HG03097 (cell line): ENCODE results near the gene DOCK6.
"Not testable (repeated sequence)": the region's sequence is repeated elsewhere in the genome, so short reads cannot be mapped to it uniquely, and the experiment has no call there.

ENCODE experiments used
- ATAC-seq: cut with Tn5 transposase; IDR thresholded peaks from one replicate; pipeline ENCODE4 v1.9.1; 2021; ENCODE audit not compliant: unreplicated experiment, low FRiP score

DOCK6 gene

GRCh38 chr19:11176466-11177193 lies 85.7 kb downstream of the DOCK6 start:
- ATAC-seq = no peak

DNA sequence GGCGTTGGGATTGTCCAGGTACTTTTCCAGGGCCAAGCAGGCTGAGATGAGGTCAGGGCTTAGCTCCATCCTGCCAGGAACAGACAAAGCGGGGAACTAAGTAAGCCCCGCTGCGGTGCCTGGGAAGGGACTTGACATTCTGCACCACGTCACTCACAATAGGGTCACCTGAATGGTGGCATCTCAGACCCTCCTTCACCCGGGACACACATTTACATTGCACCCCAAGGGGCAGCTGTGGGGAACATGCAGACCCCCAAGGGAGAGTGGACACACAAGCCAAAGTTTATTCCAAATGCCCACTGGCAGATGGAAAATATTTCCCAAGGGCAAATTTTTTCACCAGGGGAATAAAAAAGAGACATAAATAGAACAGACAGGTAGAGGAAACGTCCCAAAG lies 86.4 kb downstream of the DOCK6 start:
- ATAC-seq = no peak

- no peak for ATAC-seq
These were observed 88.0 kb downstream of the DOCK6 start for GRCh38 chr19:11174336-11174735.

DNA sequence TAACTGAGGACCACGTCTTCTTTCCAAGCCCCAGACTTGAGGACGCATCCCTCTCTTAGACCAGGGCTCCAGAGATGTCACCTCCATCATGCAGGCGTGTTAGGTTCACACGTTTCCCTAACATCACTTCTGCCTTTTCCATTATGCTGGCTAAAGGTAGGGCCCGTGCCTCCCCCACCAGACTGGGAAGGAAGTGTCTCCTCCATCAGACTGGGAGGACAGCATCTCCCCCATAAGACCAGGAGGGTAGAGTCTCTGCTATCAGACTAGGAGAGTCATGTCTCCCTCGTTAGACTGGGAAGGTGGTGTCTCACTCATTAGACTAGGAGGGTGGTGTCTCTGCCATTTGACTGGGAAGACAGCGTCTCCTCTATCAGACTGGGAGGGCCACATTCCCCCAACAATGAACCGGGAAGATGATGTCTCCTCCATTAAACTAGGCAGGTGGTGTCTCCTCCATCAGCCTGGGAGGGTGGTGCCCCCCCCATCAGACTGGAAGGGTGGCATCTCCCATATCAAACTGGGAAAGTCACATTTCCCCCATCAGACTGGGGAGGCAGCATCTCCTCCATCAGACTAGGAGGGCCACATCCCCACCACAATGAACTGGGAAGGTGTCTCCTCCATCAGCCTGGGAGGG lies 88.7 kb downstream of the DOCK6 start:
- no peak for ATAC-seq

DNA sequence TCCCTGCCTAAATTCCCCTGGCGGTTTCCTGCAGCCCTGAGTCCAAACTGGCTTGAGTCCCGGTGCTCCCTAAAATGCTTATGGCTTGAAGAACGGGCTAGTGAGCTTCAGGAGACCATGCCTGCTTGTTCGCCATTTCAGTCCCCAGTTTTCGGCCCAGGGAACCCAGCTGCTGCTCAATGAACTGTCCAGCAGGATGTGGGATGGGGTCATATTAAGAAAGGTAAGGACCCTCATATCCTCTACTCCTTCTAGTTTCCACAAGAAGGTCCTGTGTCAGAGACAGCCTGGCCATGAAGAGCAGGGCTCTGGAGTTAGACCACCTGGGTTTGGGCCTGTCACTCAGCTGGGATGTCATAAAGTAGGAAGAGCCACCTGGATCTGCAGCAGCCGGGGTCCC lies 89.7 kb downstream of the DOCK6 start:
- no peak for ATAC-seq

DNA sequence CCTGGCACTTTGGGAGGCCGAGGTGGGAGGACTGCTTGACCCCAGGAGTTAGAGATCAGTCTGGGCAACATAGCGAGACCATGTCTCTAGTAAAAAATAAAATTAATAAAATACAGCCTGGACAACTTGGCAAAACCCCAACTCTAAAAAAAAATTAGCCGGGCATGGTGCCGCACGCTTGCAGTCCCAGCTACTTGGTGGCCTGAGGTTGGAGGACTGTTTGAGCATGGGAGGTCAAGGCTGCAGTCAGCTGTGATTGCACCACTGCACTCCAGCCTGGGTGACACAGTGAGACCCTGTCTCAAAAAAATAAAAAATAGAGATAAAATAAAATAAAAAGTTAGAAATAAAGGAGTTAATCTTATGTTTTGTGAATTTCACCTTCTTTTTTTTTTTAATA lies 91.2 kb downstream of the DOCK6 start:
- ATAC-seq = no peak

GRCh38 chr19:11169896-11170678 lies 92.2 kb downstream of the DOCK6 start:
- ATAC-seq = no peak

GRCh38 chr19:11168568-11168967 lies 93.8 kb downstream of the DOCK6 start:
- ATAC-seq = no peak

- no peak for ATAC-seq
These were observed 95.8 kb downstream of the DOCK6 start for GRCh38 chr19:11166281-11167142.

DNA sequence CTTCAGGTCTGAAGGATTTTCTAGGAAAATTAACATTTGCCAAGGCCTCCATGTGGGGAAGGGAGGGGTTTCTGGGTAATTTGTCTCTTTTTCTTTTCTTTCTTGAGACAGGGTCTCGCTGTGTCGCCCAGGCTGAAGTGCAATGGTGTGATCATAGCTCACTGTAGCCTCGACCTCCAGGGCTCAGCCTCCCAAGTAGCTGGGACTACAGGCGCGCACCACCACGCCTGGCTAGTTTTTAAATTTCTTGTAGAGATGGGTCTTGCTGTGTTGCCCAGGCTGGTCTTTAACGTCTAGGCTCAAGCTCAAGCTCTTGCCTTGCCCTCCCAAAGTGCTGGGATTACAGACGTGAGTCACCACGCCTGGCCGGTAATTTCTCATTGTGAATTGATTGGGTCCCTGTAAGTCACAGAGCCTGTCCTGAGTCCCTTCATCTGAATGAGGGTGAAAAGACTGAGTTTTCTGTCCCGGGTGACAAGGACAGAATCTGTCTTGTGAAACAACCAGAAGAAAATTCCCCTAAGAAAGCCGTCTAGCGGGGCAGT lies 96.8 kb downstream of the DOCK6 start:
- no peak for ATAC-seq

- ATAC-seq = no peak
These were observed 97.4 kb downstream of the DOCK6 start for GRCh38 chr19:11164879-11165406.

DNA sequence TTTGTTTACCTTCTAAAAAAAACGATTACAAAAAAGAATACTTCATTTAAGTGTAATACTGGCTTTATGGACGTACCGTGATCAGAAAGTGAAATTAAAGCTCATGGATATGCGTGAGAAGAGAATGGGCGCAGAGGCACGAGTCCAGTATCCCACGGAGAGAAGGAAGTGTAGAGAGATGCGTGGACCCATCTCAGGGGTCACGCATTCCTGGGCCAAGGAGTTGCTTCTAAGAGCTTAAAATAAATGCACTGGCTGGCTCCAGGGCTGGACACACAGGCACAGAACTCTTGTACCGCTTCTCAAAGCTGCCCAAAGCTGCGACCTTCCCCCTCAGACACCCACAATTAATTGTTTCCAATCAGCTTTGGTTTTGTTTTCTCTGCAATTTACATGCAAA lies 98.0 kb downstream of the DOCK6 start:
- ATAC-seq = no peak

DNA sequence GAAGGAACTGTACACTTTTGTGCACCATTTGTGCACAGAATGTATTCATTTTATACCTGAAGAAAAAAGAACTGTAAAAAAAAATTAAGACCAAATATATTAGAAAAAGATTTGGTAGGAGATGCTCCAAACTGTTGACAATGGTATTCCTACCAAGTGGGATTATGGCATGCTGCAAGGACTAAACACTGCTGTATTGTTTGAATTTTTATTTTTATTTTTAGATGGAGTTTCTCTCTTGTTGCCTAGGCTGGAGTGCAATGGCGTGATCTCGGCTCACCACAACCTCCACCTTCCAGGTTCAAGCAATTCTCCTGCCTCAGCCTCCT lies 101.9 kb downstream of the DOCK6 start:
- ATAC-seq = not testable (repeated sequence)

GRCh38 chr19:11159598-11160439 lies 102.5 kb downstream of the DOCK6 start:
- ATAC-seq = no peak

DNA sequence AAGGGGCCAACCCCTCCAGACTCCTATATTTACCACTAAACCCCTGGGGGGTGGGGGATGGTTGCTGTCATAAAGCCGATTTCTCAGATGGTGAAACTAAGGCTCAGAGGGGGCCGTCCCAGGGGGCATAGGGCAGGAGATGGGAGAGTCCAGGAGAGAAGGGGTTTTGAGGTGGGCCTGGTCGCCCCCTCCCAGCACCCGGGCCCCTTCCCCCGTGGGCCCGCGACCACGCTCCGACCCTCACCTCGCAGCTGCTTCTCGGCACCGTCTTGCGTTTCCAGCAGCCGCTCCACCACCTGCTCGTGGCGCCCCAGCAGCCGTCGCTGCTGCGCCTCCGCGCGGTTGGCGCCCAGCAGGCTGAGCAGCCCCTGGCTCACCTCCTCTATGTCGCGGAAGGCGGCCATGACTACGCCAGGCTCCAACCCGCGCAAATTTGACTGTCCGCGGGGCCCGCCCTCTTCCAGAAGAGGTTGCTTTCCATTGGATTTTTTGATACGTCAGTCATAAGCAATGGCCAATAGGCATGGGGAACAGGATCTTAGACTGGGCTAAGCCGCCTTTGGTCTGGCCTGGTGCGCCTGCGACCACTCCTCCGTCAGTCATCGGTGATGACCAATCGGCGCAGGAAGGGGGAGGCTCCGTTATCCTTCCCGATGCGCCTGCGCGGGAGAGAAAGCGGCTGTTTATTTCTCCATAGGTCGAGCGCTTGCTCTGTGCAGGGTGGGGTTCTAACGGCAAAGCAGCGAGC lies 106.8 kb downstream of the DOCK6 start, which contains the start of gene SPC24:
TSS of gene SPC24 (minus strand) at position 410 of the 748 bp plus-strand sequence. CDS start at position 404, 6 bp downstream.
- ATAC-seq = peak; percentile 98

DNA sequence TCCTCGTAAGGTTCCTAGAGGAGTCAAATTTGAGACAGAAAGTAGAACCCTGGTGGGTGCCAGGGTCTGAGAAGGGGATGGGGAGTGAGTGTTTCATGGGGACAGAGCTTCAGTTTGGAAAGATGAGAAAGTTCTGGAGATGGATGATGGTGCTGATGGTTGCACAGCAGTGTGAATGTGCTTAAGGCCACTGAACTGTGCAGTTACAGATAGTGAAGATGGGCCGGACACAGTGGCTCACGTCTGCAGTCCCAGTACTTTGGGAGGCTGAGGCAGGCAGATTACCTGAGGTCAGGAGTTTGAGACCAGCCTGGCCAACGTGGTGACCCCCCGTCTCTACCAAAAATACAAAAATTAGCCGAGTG lies 107.7 kb downstream of the DOCK6 start:
- ATAC-seq = no peak

DNA sequence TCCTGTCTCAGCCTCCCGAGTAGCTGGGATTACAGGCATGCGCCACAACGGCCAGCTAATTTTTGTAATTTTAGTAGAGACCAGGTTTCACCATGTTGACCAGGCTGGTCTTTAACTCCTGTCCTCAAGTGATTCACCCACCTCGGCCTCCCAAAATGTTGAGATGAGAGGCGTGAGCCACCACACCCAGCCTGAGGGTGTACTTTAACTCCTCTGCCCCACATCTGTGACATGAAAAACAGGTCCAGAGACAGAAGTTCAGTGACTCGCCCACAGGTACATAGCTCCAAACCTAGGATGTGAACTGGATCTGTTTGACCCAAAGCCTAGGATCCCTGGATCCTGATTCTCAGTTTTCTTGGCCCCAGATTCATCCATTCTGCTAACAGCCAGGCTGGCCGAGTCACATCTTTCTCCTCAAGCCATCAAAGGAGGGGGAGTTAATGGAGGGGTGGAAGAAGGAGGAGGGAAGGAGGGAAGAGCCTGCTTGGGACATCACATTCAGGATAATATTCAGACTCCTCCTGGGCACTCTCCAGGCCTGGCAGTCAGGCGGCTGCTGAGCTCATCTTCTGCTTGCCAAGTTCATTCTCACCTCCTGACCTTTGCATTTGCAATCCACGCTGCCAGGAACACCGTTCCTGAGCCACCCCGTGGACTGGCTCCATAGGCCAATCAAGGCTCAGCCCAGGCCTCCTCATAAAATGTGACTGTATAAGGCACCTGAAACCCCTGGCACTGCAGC lies 109.8 kb downstream of the DOCK6 start:
- no peak for ATAC-seq

DNA sequence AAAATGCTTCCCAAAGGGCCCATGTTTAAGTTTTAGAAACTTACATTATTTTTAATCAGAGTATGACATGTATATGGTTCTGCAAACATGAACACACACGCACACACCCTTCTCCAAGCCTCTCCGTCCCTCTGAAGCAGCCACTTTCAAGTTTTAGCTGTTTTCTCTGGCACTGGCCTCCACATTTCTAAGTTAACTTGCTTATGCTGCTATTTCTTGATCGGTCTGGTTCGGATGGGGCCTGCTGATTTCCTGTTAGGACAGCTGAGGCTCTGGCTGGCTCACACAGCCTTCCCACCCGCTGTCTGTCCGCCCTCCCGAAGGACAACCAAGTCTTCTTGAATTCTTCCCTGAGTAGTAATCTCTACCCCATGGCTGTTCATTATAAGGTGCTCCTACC lies 111.1 kb downstream of the DOCK6 start:
- ATAC-seq = no peak
